Stimulated activated CD8-positive, alpha-beta memory T cell treated with anti-CD3 and anti-CD28 coated beads, Interleukin-15, amount 100 ng/mL, for 24 hours (primary cell): ENCODE measurements around the gene PIGT.

Source experiments
- DNase-seq: peaks from one replicate; pipeline ENCODE4 v3.0.0-alpha.2; 2020; ENCODE audit warnings: low read depth

Gene PIGT

DNA sequence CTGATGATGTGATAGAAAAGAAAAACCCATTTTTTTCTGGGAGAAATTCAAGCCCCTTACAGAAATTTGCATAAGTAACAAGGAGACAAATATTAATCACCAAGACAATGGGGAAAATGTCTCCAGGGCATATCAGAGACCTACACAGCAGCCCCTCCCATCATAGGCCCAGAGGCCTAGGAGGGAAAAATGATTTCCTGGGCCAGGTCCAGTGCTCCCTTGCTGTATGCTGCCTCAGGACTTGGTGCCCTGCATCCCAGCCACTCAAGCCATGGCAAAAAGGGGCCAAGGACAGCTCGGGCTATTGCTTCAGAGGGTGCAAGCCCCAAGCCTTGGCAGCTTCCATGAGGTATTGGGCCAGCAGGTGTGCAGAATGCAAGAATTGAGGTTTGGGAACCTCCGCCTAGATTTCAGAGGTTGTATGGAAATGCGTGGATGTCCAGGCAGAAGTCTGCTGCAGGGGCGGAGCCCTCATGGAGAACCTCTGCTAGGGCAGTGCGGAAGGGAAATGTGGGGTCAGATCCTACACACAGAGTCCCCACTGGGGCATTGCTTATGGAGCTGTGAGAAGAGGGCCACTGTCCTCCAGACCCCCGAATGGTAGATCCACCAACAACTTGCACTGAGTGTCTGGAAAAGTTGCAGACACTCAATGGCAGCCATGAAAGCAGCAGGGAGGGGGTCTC lies 15.5 kb upstream of the PIGT start:
- no peak for DNase-seq

DNA sequence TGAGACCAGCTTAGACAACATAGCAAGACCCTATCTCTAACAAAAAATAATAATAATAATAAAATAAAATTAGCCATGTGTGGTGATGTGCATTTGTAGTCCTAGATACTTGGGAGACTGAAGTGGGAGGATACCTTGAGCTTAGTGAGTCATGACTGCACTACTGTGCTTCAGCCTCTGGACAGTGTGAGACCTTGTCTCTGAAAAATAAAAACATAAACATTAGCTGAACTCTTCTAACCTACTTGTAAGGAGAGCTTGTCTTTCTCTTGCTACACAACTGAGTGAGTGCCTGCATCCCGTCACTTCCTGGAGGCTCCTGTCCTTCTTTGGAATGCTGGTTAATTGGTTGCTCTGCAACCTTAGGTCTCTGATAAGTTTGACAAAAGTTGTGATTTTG lies 13.0 kb upstream of the PIGT start:
- DNase-seq = no peak

DNA sequence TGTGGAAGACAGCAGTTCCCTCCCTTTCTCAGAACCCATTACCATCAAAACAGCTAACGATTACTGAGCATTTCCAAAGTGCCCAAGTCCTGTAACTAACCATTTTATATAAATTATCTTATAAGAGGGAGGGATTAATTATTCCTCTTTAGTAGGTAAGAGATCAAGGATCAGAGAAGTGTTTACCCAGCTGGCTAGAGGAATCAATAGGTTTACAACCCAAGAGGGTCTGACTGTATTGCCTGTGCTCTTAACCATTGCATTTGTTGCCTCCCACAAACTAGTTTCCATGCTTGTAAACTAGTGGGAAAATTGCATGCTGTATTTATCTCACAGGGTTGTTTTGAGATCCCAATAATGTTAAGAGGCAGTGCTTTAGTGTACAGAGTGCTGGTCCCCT lies 11.5 kb upstream of the PIGT start:
- DNase-seq = no peak

DNA sequence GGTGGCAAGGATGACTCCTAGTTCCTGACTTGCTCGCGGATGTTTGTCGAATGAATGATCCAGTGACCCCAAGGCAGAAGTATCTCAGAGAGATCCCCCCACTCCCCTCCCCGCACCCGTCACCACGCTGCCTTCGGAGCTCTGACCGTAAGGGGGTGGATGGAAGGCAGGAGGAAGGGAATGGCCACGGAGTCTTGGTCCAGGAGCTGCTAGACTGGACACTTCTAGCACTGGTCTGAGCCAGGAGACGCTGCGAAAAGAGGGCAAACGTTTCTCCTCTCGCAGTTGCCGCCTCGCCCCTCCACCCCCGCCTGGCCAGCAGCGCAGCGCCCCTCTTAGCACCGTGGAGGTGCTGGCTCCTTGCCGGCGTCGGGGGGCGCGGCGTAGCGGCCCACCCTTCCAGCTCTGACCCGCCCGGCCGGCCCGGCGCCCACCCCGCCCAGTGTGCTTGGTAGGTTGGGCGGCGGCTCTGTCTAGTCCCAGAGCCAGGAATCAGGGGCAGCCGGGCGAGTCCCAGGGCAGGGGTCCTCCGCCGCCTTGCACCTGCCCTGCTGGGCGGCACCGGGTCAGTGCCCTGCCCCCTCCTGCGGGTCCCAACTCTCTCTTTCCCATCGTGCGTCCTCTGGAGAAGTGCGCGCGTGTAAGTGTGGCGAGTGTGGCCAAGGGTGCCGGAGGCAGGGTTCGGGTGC lies 10.2 kb upstream of the PIGT start:
- no peak for DNase-seq

DNA sequence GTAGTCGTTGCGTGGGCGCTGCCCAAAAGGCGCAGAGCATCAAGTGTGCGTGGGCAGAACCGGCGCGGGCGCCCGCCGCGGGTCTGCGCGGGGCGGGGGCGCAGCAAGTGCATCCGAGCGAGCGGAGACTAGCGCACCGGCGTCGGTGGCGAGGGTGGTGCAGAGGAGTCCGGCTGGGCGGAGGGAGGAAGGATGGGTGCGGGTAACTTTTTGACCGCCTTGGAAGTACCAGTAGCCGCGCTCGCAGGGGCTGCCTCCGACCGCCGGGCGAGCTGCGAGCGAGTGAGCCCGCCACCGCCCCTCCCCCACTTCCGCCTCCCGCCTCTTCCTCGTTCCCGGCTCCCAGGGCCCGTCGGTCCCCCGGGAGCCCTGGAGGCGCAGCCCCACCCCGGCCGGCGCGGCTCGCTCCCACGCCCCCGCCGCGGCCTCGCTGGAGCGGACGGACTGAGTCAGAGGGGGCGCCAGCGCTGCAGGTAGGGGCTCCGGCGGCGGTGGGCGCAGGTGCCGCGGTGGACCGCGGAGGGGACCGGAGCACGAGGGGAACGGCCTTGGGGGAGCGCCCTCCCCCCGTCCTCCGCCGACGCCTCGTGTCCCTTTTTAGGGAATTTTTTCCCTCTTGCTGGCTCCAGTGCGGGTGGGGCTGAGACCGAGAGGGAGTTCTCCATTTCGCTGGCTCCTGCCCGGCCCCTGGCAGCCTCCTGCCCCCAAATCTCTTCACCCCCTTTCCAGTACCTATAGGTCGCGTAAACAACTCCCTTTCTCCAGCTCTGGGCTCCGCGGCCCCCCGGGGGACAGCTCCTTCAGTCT lies 9.5 kb upstream of the PIGT start:
- peak; percentile 20 for DNase-seq

DNA sequence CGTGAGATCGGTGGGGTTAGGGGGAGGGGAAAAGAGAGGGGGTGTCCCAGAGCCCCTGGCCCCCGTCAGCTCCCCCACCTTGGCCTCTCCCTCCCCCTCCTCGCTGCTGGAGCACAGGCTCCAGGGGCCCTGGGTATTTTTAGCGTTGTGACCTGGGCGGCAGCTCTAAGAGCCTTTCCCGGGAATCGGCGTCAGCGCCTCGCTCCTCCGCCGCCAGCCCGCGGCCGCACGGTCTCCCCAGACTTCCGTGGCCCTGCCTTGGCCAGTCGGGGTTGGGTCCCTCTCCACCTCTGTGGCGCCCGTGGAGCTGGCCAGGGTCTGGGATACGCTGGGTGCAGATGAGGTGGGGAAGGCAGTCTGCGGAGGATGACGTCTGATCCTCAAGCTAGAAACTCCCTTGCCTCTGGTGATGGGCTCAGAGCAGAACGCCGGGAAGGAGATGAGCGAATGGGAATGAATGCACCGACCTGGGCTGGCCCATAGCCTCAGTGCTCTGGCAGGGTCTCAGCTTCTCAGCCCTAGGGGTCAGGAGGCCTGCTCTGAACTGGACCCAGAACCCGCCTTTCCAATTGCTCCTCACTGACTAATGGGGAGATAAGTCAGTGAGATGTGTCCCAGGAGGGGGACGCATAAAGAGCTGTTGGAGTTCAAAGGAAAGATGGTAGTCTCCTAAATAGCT lies 8.7 kb upstream of the PIGT start:
- no peak for DNase-seq

DNA sequence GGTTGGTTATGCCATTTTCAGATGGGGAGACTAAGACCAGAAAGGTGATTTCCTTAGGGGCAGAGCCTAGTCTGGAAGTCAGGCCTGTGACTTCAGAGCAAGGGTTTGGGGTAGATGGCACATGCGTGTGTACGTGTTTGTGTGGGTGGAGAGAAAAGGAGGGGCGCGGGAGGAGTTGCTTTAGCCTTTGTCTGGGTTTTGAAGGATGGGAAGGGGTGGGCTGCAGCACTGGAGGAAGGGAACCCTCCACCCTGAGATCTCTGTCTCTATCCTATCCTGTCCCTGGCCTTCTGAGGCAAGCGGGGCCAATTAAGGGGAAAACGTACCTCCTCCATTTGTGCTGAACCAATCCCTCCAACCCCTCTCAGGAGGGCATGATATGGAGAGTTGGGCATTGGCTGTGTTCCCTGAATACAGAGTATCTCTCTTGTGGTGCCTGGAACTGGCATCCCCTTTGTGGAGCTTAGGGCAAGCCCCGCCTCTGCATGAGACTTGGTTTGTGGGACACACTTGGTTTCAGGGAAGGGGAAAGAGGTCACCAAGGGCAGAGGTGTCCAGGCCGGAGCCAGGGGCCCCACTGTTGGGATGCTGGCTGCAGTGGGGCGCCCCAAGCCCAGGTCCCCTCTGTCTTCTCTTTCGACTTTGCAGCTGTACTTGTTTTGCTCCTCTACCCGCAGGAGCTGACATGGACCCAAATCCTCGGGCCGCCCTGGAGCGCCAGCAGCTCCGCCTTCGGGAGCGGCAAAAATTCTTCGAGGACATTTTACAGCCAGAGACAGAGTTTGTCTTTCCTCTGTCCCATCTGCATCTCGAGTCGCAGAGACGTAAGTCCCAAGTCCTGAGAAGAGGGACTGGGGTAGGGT lies 7.9 kb upstream of the PIGT start, which contains the start of gene DBNDD2:
Gene DBNDD2 (plus strand): TSS at position 507 of the 863 bp plus-strand sequence. CDS start 179 bp downstream, at position 686.
- no peak for DNase-seq

DNA sequence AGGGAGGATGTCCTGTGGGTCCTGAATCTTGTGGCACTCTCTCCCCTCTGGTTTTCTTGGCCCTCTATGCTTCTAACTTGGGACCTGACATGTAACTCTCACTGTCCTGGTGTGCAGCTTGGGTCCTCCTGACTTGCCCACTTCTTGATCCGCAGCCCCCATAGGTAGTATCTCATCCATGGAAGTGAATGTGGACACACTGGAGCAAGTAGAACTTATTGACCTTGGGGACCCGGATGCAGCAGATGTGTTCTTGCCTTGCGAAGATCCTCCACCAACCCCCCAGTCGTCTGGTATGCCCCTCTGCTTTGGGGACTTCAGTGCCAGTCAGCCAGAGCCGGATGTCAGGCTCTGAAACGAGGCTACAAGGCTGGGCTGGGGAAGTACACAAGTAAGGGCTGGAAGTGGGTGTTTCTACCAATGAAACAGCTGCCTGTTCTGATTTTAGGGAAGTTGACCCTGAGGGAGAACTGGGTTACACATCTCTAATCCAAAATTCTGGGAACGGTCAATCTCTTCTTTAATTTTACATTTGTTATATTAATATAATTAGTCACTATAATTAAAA lies 7.2 kb upstream of the PIGT start:
- no peak for DNase-seq

DNA sequence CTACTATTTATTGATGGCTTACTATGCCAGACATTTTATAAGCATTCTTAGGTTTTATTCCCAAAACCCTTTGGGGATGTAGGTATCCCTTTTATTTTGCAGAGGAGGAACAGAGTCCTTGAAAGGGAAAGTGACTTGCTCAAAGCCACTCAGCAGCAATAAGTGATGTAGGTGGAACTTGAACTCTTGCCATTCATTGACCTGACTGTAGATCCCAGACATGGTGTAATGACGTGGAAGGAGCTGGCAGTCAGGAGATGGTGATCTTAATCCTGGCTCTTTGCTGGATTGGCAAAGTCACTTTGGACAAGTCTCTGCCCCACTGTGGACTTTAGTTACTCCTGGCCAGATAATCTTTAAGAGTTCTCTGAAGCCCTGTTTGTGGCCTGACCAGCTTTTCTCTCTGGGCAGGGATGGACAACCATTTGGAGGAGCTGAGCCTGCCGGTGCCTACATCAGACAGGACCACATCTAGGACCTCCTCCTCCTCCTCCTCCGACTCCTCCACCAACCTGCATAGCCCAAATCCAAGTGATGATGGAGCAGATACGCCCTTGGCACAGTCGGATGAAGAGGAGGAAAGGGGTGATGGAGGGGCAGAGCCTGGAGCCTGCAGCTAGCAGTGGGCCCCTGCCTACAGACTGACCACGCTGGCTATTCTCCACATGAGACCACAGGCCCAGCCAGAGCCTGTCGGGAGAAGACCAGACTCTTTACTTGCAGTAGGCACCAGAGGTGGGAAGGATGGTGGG lies 6.2 kb upstream of the PIGT start:
- no peak for DNase-seq

DNA sequence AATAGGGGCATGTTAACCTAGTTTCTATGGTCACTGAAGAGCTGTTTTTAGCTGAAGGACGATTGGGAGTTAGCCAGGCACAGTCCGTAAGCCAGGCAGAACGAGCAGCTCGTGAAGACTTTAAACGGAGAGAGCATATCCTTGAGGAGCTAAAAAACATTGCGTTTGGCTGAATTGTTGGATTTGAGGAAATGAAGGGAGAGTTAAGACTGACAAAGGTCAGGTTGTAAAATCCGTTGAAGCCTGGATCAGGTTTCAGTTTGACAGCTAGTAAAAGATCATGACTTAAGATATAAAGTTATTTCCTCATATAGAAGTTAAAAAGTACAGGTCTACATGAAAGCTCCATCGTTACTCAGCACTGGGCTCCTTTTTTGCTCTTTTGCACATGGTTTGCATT lies 5.1 kb upstream of the PIGT start:
- no peak for DNase-seq

DNA sequence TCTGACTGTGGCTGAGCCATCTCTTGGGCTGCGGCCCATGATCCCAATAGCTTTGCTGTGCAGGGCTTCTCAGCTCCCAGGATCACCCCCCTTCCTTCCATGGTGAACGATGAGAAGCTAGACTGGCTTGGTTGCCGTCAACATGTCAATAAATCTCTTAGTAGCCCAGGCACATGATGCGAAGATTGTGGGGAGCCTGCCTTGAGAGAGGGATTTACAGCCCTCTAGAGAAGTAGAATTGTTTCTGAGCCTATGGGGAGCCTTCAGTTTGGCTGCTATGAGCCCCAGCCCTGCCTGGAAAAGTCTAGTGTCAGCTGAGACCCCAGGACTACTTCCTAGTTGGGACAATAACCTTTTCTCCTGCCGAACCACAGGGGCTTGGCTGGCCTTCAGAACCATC lies 3.3 kb upstream of the PIGT start:
- no peak for DNase-seq

DNA sequence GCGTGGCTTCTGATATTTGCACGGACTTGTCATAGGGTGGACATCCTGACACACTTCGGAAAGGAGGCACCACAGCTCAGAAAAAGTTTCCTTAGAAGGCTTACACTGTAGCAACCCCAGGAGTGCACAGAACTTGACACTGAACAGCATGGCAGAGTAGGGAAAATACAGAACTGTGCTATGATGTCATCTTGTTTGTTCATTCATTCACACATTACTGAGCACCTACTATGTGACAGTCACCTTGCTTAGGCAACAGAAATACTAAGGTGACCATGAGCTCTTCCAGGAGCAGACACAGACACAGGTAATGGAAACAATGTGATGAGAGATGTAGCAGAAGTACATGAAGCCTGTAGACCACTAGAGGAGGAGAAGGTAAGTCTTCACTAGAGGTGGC lies 2.5 kb upstream of the PIGT start:
- no peak for DNase-seq

DNA sequence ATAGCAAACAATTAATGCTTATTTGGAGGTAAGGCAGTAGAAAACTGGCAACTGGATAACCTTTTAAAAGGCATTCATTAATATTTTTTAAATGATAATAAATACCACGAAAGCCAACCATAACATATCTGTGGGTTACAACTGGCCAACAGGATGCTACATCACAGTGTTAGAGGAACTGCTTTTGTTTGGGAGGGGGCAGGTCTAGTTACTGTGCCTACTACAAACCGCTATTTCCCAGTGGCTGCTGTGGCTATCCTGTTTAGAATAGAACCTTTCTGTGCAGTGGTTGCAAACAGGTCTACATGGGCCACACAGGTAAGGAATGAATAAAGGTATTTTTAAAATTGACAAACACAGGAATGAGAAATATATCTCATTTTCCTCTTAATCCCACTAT lies 976 bp downstream of the PIGT start:
- DNase-seq = no peak

DNA sequence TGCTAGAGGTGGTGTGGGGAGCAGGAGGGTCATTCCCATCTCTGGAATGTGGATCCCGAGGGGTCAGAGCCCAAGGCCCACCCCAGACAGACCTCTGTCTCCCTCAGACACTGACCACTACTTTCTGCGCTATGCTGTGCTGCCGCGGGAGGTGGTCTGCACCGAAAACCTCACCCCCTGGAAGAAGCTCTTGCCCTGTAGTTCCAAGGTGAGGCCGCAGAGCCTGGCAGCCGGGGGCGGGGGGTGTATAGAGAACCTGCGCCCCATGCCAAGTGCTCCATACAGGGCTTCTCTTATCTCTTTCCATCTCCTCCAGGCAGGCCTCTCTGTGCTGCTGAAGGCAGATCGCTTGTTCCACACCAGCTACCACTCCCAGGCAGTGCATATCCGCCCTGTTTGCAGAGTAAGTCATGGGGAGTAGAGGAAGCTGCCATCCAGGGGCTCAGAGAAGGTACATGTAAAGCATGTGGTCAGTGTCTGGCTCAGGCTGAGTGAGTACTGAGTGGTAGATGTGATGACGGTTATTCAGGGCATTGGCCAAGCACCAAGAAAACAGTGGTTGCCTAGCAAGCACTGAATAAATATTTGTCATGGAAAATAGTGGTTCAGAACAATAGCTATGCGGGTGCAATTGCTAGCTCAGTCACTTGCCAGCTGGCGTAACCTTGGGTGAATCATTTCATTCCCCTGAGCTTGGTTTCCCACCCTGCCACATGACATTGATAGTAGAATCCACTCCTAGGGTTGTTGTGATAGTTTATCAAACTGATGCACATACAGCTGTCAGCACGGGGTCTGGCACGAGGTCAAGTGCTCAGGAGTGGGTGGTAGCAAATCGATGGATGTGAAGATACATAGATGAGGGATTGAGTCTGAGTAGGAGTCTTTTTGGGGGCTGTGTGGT lies 3.5 kb downstream of the PIGT start:
- DNase-seq = no peak

DNA sequence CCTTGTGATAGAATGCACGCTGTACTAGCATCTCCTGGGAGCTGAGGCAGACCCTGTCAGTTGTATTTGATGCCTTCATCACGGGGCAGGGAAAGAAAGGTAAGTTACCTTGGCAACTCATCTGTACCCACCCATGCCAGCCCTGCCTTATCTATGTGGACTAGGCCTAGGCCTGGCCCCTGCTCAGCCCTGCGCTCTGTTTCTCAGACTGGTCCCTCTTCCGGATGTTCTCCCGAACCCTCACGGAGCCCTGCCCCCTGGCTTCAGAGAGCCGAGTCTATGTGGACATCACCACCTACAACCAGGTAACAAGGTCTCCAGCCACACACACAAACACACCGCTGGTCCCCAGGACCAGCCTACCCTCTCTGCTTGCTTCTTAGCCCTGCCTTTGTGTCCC lies 4.2 kb downstream of the PIGT start:
- no peak for DNase-seq

DNA sequence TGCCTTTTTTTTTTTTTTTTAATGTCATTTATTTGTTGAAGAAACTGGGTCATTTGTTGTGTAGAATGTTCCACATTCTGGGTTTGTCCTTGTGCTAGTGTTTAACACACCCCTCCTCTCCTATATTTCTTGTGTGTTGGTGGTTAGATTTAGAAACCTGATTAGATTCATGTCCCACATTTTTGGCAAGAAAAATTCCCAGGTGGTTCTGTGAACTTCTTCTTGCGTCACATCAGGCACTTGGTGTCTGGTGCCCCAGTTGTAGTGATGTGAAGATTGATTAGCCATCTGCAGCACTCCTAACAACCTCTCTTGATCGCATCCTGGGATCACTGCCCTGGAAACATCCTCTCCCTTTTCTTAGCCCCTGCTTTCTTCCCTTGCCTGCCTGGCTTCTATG lies 7.8 kb downstream of the PIGT start:
- DNase-seq = no peak

DNA sequence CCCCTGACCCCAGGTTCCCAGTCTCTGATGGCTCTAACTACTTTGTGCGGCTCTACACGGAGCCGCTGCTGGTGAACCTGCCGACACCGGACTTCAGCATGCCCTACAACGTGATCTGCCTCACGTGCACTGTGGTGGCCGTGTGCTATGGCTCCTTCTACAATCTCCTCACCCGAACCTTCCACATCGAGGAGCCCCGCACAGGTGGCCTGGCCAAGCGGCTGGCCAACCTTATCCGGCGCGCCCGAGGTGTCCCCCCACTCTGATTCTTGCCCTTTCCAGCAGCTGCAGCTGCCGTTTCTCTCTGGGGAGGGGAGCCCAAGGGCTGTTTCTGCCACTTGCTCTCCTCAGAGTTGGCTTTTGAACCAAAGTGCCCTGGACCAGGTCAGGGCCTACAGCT lies 9.6 kb downstream of the PIGT start:
- DNase-seq = no peak

DNA sequence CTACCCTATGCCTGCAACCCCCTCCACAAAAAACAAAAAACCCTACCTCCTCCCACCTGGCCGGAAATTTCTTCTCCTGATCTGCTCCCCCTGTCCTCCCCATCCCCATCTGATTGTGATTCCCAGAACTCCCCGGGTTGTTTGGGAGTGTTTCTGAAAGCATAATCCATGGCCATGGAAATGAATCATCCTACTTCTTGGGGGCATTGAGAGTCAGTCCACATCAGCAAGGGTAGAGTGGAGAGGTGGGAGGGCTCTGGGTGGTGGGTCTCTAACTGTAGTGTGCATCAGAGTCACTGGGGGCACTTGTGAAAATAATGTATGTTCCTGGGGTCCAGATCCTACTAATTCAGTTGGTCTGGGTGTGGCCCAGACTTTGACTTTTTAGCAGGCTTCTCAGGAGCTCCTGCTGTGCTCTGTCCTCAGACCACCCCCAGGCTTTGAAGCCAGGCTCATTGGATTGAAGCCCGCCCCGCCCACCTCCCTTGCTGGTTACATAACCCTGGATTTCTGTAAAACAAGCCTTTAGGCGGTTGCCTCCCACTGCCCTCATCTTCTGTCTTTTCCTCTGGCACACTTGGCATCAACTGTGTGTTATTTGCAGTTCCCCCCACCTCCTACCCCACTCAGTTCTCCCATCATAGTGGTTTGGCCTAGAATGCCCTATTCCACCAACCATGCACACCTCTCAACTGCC lies 10.5 kb downstream of the PIGT start:
- no peak for DNase-seq
